C4-2B (cell line): Measurements from ENCODE around the gene CCDC69.

Experiments used
- ZFX ChIP-seq: fragments of 450-650 bp; IDR thresholded peaks from 2 replicates; pipeline ENCODE4 v1.6.1; 2017
- TF ChIP-seq, protein P1 (sequence below): fragments of 450-650 bp; conservative IDR thresholded peaks from 2 replicates; pipeline ENCODE4 v1.5.1; 2017; ENCODE audit warnings: mild to moderate bottlenecking

GRCh38 chr5:151134228-151134627 is 89.7 kb downstream of the CCDC69 start:
- TF ChIP-seq, protein P1, sequence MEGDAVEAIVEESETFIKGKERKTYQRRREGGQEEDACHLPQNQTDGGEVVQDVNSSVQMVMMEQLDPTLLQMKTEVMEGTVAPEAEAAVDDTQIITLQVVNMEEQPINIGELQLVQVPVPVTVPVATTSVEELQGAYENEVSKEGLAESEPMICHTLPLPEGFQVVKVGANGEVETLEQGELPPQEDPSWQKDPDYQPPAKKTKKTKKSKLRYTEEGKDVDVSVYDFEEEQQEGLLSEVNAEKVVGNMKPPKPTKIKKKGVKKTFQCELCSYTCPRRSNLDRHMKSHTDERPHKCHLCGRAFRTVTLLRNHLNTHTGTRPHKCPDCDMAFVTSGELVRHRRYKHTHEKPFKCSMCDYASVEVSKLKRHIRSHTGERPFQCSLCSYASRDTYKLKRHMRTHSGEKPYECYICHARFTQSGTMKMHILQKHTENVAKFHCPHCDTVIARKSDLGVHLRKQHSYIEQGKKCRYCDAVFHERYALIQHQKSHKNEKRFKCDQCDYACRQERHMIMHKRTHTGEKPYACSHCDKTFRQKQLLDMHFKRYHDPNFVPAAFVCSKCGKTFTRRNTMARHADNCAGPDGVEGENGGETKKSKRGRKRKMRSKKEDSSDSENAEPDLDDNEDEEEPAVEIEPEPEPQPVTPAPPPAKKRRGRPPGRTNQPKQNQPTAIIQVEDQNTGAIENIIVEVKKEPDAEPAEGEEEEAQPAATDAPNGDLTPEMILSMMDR, result no peak
- TF ChIP-seq ZFX, result no peak
